NB4 (cell line): ENCODE measurements around the gene SLMAP.

Experiments
- DNase-seq: peaks from one replicate; pipeline ENCODE4 v3.0.0; 2010; ENCODE audit warnings: low read depth
- H3K4me3 ChIP-seq: one replicate; pipeline ENCODE4 v1.5.1; 2011; ENCODE audit warnings: mild to moderate bottlenecking, low read depth, low read length, moderate library complexity
- CTCF ChIP-seq: IDR thresholded peaks from one replicate; pipeline ENCODE4 v1.5.1; 2012; ENCODE audit warnings: low read depth, low read length
- MAX ChIP-seq: IDR thresholded peaks from 2 replicates; pipeline ENCODE4 v1.6.1; 2011; ENCODE audit warnings: low read depth, low read length
- MYC ChIP-seq: IDR thresholded peaks from 2 replicates; pipeline ENCODE4 v1.6.1; 2011; ENCODE audit warnings: low read depth, low read length
- POLR2A ChIP-seq: IDR thresholded peaks from 2 replicates; pipeline ENCODE4 v1.6.1; 2011; ENCODE audit warnings: mild to moderate bottlenecking; ENCODE audit not compliant: insufficient read length; ENCODE audit errors: extremely low read depth

Gene SLMAP

GRCh38 chr3:57961828-57962447 is 205.8 kb downstream of the SLMAP start:
- DNase-seq: peak; percentile 68
- TF ChIP-seq MAX (no peak), CTCF (peak; percentile 33)
- H3K4me3 ChIP-seq: no peak overlapping the region

DNA sequence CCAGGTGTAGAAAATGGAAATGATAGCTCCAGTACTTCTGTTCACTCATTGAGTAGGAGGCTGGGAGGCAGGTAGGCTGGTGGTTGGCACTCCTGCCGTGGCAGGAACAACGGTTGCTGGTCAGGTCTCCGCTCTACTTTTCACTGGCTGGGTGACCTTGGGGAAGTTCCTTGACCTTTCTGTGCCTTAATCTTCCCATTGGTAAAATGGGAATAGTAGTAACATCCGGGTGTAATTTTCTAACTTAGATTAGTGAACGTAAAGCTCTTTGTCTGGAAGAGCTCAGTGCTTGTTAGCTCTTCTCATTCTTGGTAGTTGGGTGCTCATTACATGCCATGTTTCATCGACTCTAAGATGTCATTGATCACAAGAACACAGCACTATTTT is 206.3 kb downstream of the SLMAP start:
- no peak for DNase-seq
- H3K4me3 ChIP-seq: no peak overlapping the region

GRCh38 chr3:57963811-57964346 is 207.8 kb downstream of the SLMAP start:
- TF ChIP-seq MAX (no peak), MYC (no peak), CTCF (no peak), POLR2A (no peak)
- no peak for DNase-seq
- H3K4me3 ChIP-seq: no peak overlapping the region

More for the DNA sequence above, 206.3 kb downstream of the SLMAP start:
- TF ChIP-seq MAX (no peak), MYC (no peak), POLR2A (no peak), CTCF (no peak)

DNA sequence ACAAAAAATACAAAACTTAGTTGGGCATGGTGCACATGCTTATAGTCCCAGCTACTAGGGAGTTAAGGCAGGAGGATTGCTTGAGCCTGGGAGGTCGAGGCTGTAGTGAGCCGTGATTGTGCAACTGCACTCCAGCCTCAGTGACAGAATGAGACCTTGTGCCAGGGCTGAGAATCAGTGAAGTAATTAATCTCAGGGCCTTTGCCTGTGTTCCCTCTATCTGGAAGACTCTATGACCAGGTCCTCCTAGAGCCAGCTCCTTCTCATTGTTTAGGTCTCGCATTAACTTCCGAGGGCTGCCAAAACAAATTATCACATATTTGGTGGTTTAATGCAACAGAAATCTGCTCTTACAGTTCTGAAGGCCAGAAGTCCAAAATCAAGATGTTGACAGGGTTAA is 210.7 kb downstream of the SLMAP start:
- no peak overlapping the region for H3K4me3 ChIP-seq
- TF ChIP-seq CTCF: no peak
- no peak for TF ChIP-seq MAX
- TF ChIP-seq POLR2A: no peak
- no peak for TF ChIP-seq MYC
- no peak for DNase-seq

GRCh38 chr3:57967590-57967989 is 211.5 kb downstream of the SLMAP start:
- no peak overlapping the region for H3K4me3 ChIP-seq
- TF ChIP-seq CTCF (no peak), POLR2A (no peak), MAX (no peak), MYC (no peak)
- DNase-seq: no peak
